ENCODE measurements around the gene TENT5C. TPM values are rescaled to one million over a fixed set of nuclear protein-coding genes. Genes with fewer than 3 reads are reported as not detected.

TENT5C gene
- total and polyA plus RNA-seq, 2 of the 8 experiments (the other 6 are each of a cell fraction or from before 2014, with no cell fraction given): 0.38 to 0.99 TPM

DNA sequence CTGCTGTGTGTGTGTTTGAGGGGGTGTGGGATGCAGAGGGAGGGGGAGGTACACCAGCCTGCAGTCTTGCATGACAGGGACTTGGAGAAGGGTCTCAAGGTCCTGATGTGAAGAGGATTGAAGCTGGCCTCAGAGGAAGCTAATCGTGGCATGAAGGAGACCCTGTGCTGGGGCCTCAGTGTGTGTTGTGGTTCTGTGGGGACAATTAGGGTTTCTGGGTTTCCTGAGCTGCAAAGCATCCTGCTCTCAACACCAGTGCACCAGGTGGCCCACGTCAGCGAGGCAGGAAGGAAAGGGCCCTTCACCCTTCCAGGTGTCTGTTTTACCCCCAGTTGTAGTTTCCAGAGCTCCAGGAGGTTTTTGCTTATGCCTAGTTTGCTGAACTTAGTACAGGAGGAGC, 52.8 kb downstream of the TENT5C start (continued):
- TF ChIP-seq SIN3A (conservative IDR thresholded peaks at IDR 0.05 in 1 of 2, IDR thresholded peaks at IDR 0.05 in 1 of 2; ENCODE audit: low read depth in 1 of 2, low read length in 2 of 2) (no peak), EP300 (IDR thresholded peaks at IDR 0.05; ENCODE audit: borderline replicate concordance in 1 of 2, low read depth in 2 of 2, low read length in 2 of 2) (no peak), RXRA (IDR thresholded peaks at IDR 0.05; ENCODE audit: insufficient read depth, low read depth, low read length) (no peak)
